ENCODE results near the gene STEAP1B. TPM values are rescaled to one million over a fixed set of nuclear protein-coding genes. Genes with fewer than 3 reads are reported as not detected.

Gene STEAP1B
- total RNA-seq, 1 experiment from 2014 or later = 0.08 TPM

- DNase-seq (ENCODE audit: low read depth) = no peak
Observed at GRCh38 chr7:22403344-22403743, 96.6 kb downstream of the STEAP1B start.

DNA sequence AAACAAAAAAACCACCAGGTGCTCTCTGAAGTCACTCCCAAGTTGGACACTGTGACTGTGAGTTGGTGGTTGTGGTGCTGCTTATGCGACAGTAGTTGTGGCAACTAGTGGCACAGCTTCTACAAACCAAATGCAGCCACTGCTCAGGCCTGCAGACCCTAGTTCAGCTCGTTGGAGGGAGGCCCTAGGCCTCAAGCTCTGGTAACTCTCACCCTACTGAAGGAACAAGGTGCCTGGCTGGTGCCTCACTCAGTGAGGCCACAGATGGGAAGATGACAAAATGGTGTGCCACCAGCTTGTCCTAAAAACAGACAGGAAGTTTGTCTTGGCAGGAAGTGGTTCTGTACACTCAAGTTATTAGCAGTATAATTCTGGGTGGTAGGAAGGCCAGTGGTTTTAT is 97.7 kb downstream of the STEAP1B start:
- DNase-seq (ENCODE audit: low read depth) = no peak

DNA sequence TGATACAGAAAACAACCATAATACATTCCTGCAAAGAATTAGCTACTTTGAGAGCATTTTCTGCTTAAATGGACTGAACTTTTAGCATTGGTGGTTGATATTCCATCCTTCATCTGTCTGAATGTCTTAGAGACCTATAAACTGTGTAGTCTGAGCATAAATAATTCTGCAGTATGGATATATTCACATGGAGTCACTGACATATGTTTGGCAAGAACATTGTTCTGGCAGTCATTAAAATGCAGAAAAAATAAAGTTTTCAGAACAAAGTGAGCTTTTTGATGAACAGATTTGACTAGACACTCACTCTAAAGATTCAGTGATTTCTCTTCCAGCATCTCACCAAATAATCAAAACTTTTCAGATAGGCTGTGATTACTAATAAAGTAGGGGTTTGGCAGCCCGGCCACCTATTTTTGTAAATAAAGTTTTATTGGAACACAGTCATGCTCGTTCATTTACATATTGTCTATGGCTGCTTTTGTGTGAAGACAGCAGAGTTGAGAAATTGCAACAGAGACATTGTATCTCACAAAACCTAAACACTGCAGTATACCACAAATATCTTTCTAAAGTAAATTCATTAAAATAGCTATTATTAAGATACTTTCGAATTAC is 98.9 kb downstream of the STEAP1B start:
- no peak for DNase-seq (ENCODE audit: low read depth)

DNA sequence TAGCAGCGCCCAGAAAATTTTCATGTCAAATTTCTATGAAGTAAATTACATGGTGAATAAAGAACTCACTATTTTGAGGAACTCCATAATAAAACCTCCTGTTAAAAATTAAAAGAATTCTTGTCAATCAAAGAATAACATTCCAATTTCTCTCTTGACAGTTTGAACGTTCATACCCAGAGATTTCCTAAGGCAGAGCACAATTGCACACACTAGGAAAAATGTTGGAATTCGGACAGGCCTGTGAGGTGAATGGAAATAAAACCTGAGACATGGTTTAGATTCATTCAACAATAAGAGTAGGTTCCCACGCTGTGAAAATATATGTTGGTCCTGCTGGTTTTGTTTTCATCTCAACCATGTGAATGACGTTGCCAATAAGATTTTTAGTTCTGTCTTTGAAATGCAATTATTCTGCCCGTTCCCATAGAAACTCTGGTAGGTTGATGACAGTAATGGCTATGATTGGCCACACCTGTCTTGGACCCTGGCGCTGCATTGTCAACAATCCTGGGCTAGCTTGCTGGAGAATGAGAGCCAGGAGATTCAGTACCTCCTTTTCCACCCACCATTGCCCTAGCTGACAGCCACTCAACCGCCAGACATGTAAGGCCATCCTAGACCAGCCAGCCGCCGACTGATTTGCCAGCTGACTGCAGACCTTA is 99.7 kb downstream of the STEAP1B start:
- no peak for DNase-seq (ENCODE audit: low read depth)

DNA sequence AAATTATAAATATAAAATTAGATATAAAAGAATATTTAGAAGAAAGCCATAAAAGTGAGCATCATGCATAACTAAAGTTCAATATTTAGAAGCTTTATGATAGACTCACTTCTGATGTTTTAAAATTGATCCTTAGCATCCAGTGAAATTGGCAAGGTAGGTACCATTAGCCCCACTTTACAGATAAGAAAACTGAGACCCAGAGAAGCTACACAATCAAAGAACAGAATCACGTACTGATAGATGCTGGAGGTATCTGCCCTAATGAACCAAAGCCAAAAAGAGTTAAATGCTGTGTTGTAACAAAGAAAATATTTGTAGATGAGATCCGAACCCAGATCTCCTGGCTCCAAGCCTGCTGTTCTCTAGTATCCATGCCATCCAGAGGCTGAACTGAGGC is 100.4 kb downstream of the STEAP1B start:
- DNase-seq (ENCODE audit: low read depth) = no peak

DNA sequence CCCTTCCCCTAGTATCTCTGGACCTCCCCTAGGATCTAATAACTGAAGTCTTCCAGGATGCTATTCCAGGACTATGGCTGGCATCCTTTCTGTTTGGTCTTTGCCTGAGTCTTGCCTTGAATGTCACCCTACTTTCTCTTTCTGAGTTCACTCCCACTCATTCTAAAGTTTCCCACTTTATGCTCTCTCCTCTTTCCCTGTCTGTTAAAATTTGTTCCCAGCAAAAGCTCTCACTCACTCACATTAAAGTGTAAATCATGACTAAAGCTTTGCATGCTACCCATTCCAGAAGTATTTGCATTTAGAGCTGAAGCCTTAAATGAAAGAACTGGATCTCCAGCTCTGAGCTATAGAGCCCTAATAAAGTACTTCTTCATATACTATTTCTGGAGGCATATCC is 100.9 kb downstream of the STEAP1B start:
- no peak for DNase-seq (ENCODE audit: low read depth)

- peak; percentile 46 for DNase-seq (ENCODE audit: low read depth)
Observed at GRCh38 chr7:22397981-22398380, 102.0 kb downstream of the STEAP1B start.

- DNase-seq (ENCODE audit: low read depth) = no peak
Observed at GRCh38 chr7:22395222-22395621, 104.8 kb downstream of the STEAP1B start.

DNA sequence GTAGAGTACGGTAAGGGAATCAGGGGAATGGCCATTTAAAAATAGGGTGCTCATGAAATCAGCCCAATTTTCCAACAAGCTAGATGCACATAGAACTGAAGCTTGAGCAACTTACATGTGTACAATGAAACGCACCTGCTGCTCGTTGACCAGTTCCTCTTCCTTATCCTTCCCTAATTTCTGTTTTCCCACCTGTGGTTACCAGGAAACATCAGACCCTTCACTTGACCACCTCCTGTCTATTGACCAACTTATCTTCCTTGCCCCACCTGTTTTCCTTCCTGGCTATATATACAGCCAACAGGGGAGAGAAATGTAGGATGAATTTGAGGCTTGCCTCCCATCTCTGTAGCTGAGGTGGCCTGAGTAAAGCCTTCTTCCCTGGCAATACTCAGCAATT is 105.2 kb downstream of the STEAP1B start:
- DNase-seq (ENCODE audit: low read depth) = no peak

DNA sequence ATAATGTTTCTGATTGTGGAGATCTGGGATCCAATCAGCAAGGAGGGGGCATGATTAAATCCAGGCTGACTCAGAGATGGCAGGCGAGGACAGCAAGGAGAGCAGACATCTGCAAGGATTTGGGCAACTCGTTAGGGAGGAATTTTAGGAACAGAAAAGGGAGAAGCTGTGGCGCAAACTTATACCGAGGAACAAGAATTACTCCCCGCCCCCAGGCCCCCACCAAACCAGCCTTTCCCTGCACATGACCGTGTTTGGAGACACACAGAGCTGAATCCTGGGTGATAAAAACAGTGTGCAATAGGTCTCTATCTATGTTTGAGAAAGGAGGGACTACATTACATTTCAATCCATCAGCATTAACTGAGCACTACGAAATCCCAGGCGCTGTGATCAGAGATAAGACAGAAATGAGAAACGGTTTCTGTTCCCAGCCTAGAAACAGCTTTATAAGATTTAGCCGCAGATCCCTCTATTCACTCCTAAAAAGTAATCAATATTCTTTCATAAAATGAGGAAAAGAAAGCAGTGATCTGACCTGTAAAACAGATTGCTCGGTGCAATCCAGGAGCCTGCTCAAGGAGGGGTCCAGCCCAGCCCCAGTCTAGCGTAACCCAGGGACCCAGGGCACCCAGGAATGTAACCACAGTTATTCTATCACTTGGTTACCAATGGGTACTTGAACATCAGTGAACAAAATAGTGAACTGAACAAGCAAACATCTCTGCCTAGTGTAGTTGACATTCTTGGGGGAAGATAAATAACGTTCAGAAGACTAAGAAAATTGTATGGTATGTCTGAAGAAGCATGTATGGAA is 105.9 kb downstream of the STEAP1B start:
- peak; percentile 13 for DNase-seq (ENCODE audit: low read depth)

GRCh38 chr7:22390516-22390915 is 109.5 kb downstream of the STEAP1B start:
- DNase-seq (ENCODE audit: low read depth) = peak; percentile 45

- DNase-seq (ENCODE audit: low read depth) = no peak
Observed at GRCh38 chr7:22389892-22390291, 110.1 kb downstream of the STEAP1B start.

DNA sequence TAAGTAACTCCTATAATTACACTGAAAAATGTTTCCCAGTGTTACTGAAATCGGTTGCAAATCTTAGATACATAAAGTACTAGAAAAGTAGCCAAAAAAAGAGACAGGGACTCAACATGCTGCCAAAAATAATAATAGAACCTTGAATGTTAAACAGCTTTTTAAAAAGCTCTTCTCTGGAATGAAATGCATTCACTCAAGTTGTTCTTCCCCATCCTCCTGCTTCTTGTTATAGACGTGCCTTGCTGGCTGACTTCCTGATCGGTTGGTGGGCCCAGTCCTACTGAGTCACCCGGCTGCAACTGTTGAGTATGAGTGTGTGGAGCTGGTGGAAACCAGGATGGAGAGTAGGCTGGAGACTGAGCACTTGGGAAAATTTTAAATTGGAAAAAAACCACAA is 112.4 kb downstream of the STEAP1B start:
- peak; percentile 65 for DNase-seq (ENCODE audit: low read depth)

- DNase-seq (ENCODE audit: low read depth) = no peak
Observed at GRCh38 chr7:22386865-22387264, 113.1 kb downstream of the STEAP1B start.

DNA sequence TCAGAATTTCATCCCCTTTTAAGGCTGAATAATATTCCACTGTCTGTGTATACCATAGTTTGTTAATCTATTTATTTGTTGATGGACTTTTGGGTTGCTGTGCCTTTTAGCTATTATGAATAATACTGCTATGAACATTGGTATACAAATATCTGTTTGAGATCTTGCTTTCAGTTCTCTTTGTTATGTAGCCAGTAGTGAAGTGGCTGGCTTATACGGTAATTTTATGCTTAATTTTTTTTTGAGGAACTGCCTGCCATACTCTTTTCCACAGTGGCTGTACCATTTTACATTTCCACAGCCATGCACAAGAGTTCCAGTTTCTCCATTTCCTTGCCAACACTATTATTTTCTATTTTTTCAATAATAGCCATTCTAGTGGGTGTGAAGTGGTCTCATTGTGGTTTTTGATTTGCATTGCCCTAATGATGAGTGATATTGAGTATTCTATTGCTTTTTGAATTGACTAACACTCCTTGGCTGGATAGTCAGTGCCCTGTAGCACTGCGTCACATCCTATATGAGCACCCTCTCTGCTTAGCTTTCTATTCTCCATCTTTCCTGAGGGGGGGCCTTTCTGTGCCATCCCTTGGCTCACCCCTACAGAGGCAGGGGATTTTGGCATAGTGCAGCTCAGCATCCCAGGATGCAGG is 113.7 kb downstream of the STEAP1B start:
- no peak for DNase-seq (ENCODE audit: low read depth)

DNA sequence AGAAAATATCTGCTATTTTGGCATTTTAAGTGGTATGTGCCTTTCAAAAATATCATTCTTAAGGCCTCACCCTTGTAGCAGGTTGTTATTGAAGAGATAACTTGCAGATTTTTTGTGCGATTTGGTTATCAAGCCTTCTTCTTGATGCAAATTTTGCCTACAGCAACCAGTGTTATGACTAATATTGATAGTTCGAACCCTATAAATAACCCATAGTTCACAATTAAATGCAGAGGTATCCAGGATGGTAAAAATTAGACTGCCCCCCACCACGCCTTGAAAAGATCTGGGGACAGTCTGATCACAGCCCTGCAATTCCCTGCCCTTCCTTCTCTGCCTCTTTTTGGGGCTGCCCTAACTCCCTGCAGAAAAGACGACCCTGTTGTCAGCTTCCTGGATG is 114.7 kb downstream of the STEAP1B start:
- DNase-seq (ENCODE audit: low read depth) = no peak

- DNase-seq (ENCODE audit: low read depth) = no peak
Observed at GRCh38 chr7:22380333-22380732, 119.7 kb downstream of the STEAP1B start.

DNA sequence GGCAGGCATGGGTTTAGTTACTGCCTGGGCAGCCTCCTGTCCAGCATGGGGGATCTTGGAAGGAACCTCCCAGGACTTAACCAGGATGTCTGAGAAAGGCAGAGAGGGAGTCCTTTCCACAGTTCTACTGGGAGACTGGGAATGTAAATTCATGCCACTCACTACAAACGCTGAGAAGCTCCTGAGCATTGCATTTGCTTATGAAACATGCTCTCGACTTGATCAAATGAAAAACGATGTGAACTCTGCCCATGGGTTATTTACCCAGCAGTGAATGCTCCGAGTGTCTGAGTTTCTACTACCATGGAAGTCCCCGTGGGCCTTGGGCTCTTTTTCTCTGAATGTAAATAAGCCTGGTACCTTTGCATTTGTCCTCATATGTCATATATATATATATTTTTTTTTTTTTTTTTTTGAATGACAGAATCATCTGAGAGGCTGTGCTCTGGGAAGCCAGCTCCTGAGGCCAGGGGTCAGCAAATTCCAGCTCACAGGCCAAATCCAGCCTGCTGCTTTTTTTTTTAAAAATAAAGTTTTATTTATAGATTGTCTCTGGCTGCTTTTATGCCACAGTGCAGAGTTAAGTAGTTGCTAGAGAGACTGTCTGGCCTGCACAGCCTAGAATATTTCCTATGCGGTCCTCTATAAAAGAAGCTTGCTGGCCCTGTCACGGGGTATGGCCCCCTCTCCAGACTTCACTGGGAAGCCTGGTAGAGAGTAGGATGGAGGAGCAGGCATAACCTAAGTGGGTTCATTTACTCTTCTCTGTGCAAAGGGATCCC is 121.6 kb downstream of the STEAP1B start:
- DNase-seq (ENCODE audit: low read depth) = no peak

GRCh38 chr7:22377703-22378102 is 122.3 kb downstream of the STEAP1B start:
- DNase-seq (ENCODE audit: low read depth) = no peak

GRCh38 chr7:22375359-22376048 is 124.5 kb downstream of the STEAP1B start:
- no peak for DNase-seq (ENCODE audit: low read depth)

GRCh38 chr7:22373911-22374310 is 126.1 kb downstream of the STEAP1B start:
- DNase-seq (ENCODE audit: low read depth) = no peak

Measured in HT1080 (cell line).